ENCODE data around the gene TBC1D8. TPM values are rescaled to one million over a fixed set of nuclear protein-coding genes. Genes with fewer than 3 reads are reported as not detected.

Gene TBC1D8
- total and polyA plus RNA-seq, 7 experiments from 2014 or later, result 0.30 to 20.1 (median 2.2) TPM

DNA sequence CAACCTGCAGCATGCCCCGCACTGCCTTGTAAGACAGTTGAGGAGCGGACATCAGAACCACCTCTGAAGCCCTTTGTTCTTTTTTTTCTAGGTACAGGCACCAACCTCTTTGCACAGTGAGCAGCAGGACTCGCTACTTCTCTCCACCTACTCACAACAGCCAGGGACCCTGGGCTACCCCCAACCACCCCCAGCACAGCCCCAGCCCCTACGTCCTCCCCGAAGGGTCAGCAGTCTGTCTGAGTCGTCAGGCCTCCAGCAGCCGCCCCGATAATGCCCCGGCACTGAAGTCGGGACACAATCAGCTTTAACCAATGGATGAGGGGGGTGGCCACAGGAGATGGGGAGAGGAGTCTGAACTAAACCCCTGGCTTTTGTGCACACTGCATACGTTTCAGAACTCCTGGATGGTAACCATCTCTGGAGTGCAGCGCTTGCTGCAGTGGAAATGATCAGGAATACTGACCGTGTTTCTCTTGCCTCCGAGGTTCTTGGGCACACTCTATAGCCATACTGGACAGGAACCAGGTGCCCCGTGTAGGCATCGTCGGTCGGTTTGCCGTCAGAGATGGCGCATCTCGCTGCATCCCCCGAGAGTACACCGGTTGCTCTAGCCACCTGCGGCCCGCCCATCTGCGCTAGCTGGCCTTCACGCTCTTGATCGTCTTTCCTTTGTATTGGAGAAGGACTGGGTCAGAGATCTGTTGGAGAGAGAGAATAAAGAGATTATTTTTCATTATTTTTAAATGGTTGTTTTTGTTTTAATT, 155.7 kb downstream of the TBC1D8 start:
- Mint-ChIP-seq H3K36me3 (peaks cover 0 to 10% (median 0%) of the 10 kb centered on the region in 5 donors), H3K9me3 (no peaks in the 10 kb centered on the region), H3K4me1 (peaks cover 0 to 5% (median 0%) of the 10 kb centered on the region in 7 donors), H3K27ac (no peak overlapping the region), H3K27me3 (peaks cover 0 to 5% (median 0%) of the 10 kb centered on the region in 5 donors), H3K4me3 (no peak overlapping the region)
- Histone ChIP-seq H3K4me3 (ENCODE audit: low read length) (no peak overlapping the region), H3K27ac (ENCODE audit: low read depth, low read length) (no peak overlapping the region), H3K36me3 (ENCODE audit: control insufficient read depth in 2 of 3, insufficient read depth in 3 of 3, low read length in 3 of 3) (no peaks in the 10 kb centered on the region), H3K9me3 (ENCODE audit: control insufficient read depth in 2 of 3, low read length in 3 of 3) (no peaks in the 10 kb centered on the region), H3K27me3 (ENCODE audit: control insufficient read depth in 2 of 2, insufficient read depth in 2 of 2, low read length in 2 of 2) (no peaks in the 10 kb centered on the region), H3K4me1 (ENCODE audit: control insufficient read depth in 2 of 2, insufficient read depth in 2 of 2, low read length in 2 of 2) (no peaks in the 10 kb centered on the region)
- ChIA-PET POLR2A (no interaction called here), CTCF (no interaction called here)
- DNase-seq (no peak), ATAC-seq (no peak)
- intact Hi-C loops (cut with micrococcal nuclease), result no loop called here

- H3K36me3 ChIP-seq (ENCODE audit: control insufficient read depth in 2 of 3, insufficient read depth in 3 of 3, low read length in 3 of 3), result no peaks in the 10 kb centered on the region
- CTCF ChIA-PET, result no interaction called here
- no peak overlapping the region for H3K4me3 ChIP-seq (ENCODE audit: low read length)
- H3K27ac Mint-ChIP-seq, result no peak overlapping the region
- DNase-seq, result no peak
- ATAC-seq, result no peak
- intact Hi-C loops (cut with micrococcal nuclease), result no loop called here
- no peak overlapping the region for H3K4me3 Mint-ChIP-seq
- no peaks in the 10 kb centered on the region for H3K27me3 Mint-ChIP-seq
- no peaks in the 10 kb centered on the region for H3K9me3 ChIP-seq (ENCODE audit: control insufficient read depth in 2 of 3, low read length in 3 of 3)
- H3K4me1 ChIP-seq (ENCODE audit: control insufficient read depth in 2 of 2, insufficient read depth in 2 of 2, low read length in 2 of 2), result no peaks in the 10 kb centered on the region
- peaks cover 0 to 5% (median 0%) of the 10 kb centered on the region in 7 donors for H3K4me1 Mint-ChIP-seq
- no peaks in the 10 kb centered on the region for H3K27me3 ChIP-seq (ENCODE audit: control insufficient read depth in 2 of 2, insufficient read depth in 2 of 2, low read length in 2 of 2)
- H3K36me3 Mint-ChIP-seq, result peaks cover 0 to 16% (median 0%) of the 10 kb centered on the region in 5 donors
- POLR2A ChIA-PET, result no interaction called here
- no peak overlapping the region for H3K27ac ChIP-seq (ENCODE audit: low read depth, low read length)
- H3K9me3 Mint-ChIP-seq, result no peaks in the 10 kb centered on the region
These were observed 157.9 kb downstream of the TBC1D8 start for GRCh38 chr2:100993294-100993693.

- CTCF ChIA-PET, result no interaction called here
- peak; percentile 52 for ATAC-seq
These were observed 158.9 kb downstream of the TBC1D8 start for GRCh38 chr2:100992262-100992661.

GRCh38 chr2:100991404-100991773, 159.8 kb downstream of the TBC1D8 start:
- H3K27ac ChIP-seq (ENCODE audit: low read depth, low read length), result no peak overlapping the region
- no peak overlapping the region for H3K4me3 ChIP-seq (ENCODE audit: low read length)
- no peaks in the 10 kb centered on the region for H3K27me3 Mint-ChIP-seq
- no peaks in the 10 kb centered on the region for H3K9me3 ChIP-seq (ENCODE audit: control insufficient read depth in 2 of 3, low read length in 3 of 3)
- ChIA-PET POLR2A (no interaction called here), CTCF (interaction anchor here (1.0 to 2.8 kb wide), 2 partner anchors 381 to 384 kb away, joined by 4 to 10 read pairs; no protein-coding TSS in a partner anchor)
- ATAC-seq (no peak), DNase-seq (no peak)
- no peaks in the 10 kb centered on the region for H3K36me3 ChIP-seq (ENCODE audit: control insufficient read depth in 2 of 3, insufficient read depth in 3 of 3, low read length in 3 of 3)
- H3K4me1 ChIP-seq (ENCODE audit: control insufficient read depth in 2 of 2, insufficient read depth in 2 of 2, low read length in 2 of 2), result no peaks in the 10 kb centered on the region
- H3K27me3 ChIP-seq (ENCODE audit: control insufficient read depth in 2 of 2, insufficient read depth in 2 of 2, low read length in 2 of 2), result no peaks in the 10 kb centered on the region
- H3K4me3 Mint-ChIP-seq, result no peak overlapping the region
- no peak overlapping the region for H3K27ac Mint-ChIP-seq
- peaks cover 0 to 5% (median 0%) of the 10 kb centered on the region in 7 donors for H3K4me1 Mint-ChIP-seq
- peaks cover 0 to 16% (median 0%) of the 10 kb centered on the region in 5 donors for H3K36me3 Mint-ChIP-seq
- intact Hi-C loops (cut with micrococcal nuclease), result no loop called here
- H3K9me3 Mint-ChIP-seq, result no peaks in the 10 kb centered on the region

More at GRCh38 chr2:100992262-100992661, 158.9 kb downstream of the TBC1D8 start:
- DNase-seq, result no peak
- H3K4me3 ChIP-seq (ENCODE audit: low read length), result no peak overlapping the region
- H3K36me3 ChIP-seq (ENCODE audit: control insufficient read depth in 2 of 3, insufficient read depth in 3 of 3, low read length in 3 of 3), result no peaks in the 10 kb centered on the region
- Mint-ChIP-seq H3K27ac (no peak overlapping the region), H3K27me3 (no peaks in the 10 kb centered on the region), H3K4me1 (peaks cover 0 to 5% (median 0%) of the 10 kb centered on the region in 7 donors), H3K4me3 (no peak overlapping the region), H3K9me3 (no peaks in the 10 kb centered on the region), H3K36me3 (peaks cover 0 to 16% (median 0%) of the 10 kb centered on the region in 5 donors)
- intact Hi-C loops (cut with micrococcal nuclease), result no loop called here
- H3K9me3 ChIP-seq (ENCODE audit: control insufficient read depth in 2 of 3, low read length in 3 of 3), result no peaks in the 10 kb centered on the region
- no peaks in the 10 kb centered on the region for H3K27me3 ChIP-seq (ENCODE audit: control insufficient read depth in 2 of 2, insufficient read depth in 2 of 2, low read length in 2 of 2)
- H3K27ac ChIP-seq (ENCODE audit: low read depth, low read length), result no peak overlapping the region
- no peaks in the 10 kb centered on the region for H3K4me1 ChIP-seq (ENCODE audit: control insufficient read depth in 2 of 2, insufficient read depth in 2 of 2, low read length in 2 of 2)
- POLR2A ChIA-PET, result interaction anchor here (0.7 kb wide), 1 partner anchor 386 kb away, joined by 3 read pairs; no protein-coding TSS in a partner anchor

- Histone ChIP-seq H3K9me3 (ENCODE audit: control insufficient read depth in 2 of 3, low read length in 3 of 3) (no peaks in the 10 kb centered on the region), H3K27ac (ENCODE audit: low read depth, low read length) (no peak overlapping the region), H3K36me3 (ENCODE audit: control insufficient read depth in 2 of 3, insufficient read depth in 3 of 3, low read length in 3 of 3) (no peaks in the 10 kb centered on the region), H3K27me3 (ENCODE audit: control insufficient read depth in 2 of 2, insufficient read depth in 2 of 2, low read length in 2 of 2) (no peaks in the 10 kb centered on the region), H3K4me3 (ENCODE audit: low read length) (no peak overlapping the region), H3K4me1 (ENCODE audit: control insufficient read depth in 2 of 2, insufficient read depth in 2 of 2, low read length in 2 of 2) (no peaks in the 10 kb centered on the region)
- no peaks in the 10 kb centered on the region for H3K9me3 Mint-ChIP-seq
- no peak overlapping the region for H3K4me3 Mint-ChIP-seq
- ChIA-PET POLR2A (interaction anchor here (1.0 kb wide), 1 partner anchor 12 kb away, joined by 3 read pairs; the partner anchor contains the start of gene RPL31), CTCF (interaction anchor here (0.6 to 2.8 kb wide), 4 partner anchors 261 to 407 kb away, joined by 4 to 10 read pairs (median 4); no protein-coding TSS in a partner anchor)
- H3K36me3 Mint-ChIP-seq, result peaks cover 0 to 16% (median 0%) of the 10 kb centered on the region in 5 donors
- intact Hi-C loops (cut with micrococcal nuclease), result no loop called here
- no peaks in the 10 kb centered on the region for H3K27me3 Mint-ChIP-seq
- H3K4me1 Mint-ChIP-seq, result peaks cover 0 to 5% (median 0%) of the 10 kb centered on the region in 7 donors
- ATAC-seq (no peak), DNase-seq (no peak)
- peak overlapping the region in 1 of 9 donors; percentile 41 for H3K27ac Mint-ChIP-seq
These were observed 160.4 kb downstream of the TBC1D8 start for GRCh38 chr2:100990650-100991403.

GRCh38 chr2:100990166-100990565, 161.0 kb downstream of the TBC1D8 start:
- H3K9me3 Mint-ChIP-seq, result no peaks in the 10 kb centered on the region
- H3K4me1 ChIP-seq (ENCODE audit: control insufficient read depth in 2 of 2, insufficient read depth in 2 of 2, low read length in 2 of 2), result no peaks in the 10 kb centered on the region
- ATAC-seq (no peak), DNase-seq (no peak)
- ChIA-PET POLR2A (interaction anchor here (1.0 kb wide), 1 partner anchor 12 kb away, joined by 3 read pairs; the partner anchor contains the start of gene RPL31), CTCF (interaction anchor here (0.6 to 2.8 kb wide), 4 partner anchors 260 to 406 kb away, joined by 4 to 10 read pairs (median 4); no protein-coding TSS in a partner anchor)
- no peak overlapping the region for H3K4me3 ChIP-seq (ENCODE audit: low read length)
- no peaks in the 10 kb centered on the region for H3K36me3 ChIP-seq (ENCODE audit: control insufficient read depth in 2 of 3, insufficient read depth in 3 of 3, low read length in 3 of 3)
- no peaks in the 10 kb centered on the region for H3K27me3 Mint-ChIP-seq
- H3K27ac Mint-ChIP-seq, result peak overlapping the region in 1 of 9 donors; percentile 33
- H3K36me3 Mint-ChIP-seq, result peaks cover 0 to 13% (median 0%) of the 10 kb centered on the region in 5 donors
- no peak overlapping the region for H3K4me3 Mint-ChIP-seq
- H3K4me1 Mint-ChIP-seq, result peaks cover 0 to 5% (median 0%) of the 10 kb centered on the region in 7 donors
- no peaks in the 10 kb centered on the region for H3K27me3 ChIP-seq (ENCODE audit: control insufficient read depth in 2 of 2, insufficient read depth in 2 of 2, low read length in 2 of 2)
- H3K27ac ChIP-seq (ENCODE audit: low read depth, low read length), result no peak overlapping the region
- intact Hi-C loops (cut with micrococcal nuclease), result no loop called here
- H3K9me3 ChIP-seq (ENCODE audit: control insufficient read depth in 2 of 3, low read length in 3 of 3), result no peaks in the 10 kb centered on the region
